SHP77 (cell line): ENCODE results near the gene CASP1.

Source experiments
- DNase-seq, 2 experiments: peaks; one replicate each; lab custom pipeline; 2025; lab: John Stamatoyannopoulos, UW

The CASP1 gene

DNA sequence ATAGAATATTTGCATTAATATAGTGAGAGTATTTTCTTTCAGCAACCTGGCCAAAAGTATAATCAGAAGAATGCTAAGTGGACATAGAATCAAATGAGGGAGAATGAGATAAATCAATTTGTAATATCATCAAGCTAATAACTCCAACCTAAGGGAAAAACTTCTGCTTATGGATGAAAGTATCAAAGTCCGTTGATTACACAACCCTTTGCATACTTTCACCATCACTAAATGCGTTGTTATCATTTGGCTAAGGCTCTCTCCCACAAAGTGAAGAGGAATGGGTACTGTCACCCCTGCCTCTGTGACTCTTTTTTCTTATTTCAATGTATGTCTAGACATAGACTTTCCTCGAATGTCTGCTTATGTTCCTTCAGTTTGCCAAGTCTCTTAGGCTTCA is 50.1 kb downstream of the CASP1 start:
- DNase-seq, result no peak

DNA sequence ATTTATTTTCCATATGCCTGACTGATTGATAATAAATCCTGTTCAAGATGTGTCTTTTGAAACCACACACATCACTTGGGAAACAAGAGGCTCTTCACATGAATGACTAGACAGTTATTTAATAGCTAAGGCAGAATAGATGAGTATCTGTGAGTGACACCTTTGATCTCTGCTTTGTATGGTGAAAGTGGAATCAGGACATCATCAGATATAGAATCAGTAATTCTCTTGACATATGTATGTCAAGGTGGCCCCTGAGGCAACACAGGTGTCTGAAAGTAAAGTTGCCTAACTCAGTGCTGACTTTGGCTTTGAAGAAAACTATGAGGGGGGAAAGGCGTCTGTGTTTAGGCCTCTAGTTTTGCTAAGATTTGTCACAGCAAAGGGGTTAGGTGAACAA is 55.1 kb downstream of the CASP1 start:
- DNase-seq, result no peak
